ENCODE measurements around the gene DENND10.

DNA sequence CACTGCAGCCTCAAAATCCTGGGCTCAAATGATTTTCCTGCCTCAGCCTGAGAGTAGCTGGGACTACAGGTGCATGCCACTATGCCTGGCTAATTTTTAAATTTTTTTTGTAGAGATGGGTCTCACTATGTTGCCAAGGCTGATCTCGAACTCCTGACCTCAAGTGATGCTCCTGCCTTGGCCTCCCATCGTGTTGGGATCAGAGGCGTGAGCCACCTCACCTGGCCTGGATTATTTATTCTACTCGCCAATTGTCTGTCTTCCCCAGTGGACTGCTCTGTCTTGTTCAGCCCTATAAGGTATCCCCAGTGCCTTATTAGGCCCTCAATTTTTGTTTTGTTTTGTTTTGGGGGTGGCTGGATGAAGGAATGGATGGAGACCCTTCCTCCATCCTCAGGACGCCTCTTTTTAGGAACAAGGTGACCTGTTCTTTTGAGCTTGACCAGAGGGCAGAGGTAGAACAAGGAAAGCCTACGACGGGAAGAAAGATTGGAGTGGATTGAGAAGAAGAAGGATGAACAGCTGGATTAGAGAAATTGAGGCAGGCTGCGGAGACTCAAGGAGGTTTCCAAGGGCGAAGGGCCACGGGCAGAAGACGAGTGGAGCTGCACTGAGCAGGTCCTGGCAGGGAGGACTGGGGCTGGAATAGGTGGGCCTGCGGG, 541 bp upstream of the DENND10 start:
- TF ChIP-seq EZH2 (IDR thresholded peaks at IDR 0.05), result no peak
- TF ChIP-seq, protein P1, sequence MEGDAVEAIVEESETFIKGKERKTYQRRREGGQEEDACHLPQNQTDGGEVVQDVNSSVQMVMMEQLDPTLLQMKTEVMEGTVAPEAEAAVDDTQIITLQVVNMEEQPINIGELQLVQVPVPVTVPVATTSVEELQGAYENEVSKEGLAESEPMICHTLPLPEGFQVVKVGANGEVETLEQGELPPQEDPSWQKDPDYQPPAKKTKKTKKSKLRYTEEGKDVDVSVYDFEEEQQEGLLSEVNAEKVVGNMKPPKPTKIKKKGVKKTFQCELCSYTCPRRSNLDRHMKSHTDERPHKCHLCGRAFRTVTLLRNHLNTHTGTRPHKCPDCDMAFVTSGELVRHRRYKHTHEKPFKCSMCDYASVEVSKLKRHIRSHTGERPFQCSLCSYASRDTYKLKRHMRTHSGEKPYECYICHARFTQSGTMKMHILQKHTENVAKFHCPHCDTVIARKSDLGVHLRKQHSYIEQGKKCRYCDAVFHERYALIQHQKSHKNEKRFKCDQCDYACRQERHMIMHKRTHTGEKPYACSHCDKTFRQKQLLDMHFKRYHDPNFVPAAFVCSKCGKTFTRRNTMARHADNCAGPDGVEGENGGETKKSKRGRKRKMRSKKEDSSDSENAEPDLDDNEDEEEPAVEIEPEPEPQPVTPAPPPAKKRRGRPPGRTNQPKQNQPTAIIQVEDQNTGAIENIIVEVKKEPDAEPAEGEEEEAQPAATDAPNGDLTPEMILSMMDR (IDR thresholded peaks at IDR 0.05), result no peak
- no peak for TF ChIP-seq EZH2phosphoT487 (IDR thresholded peaks at IDR 0.05)
